H1 (cell line): Measurements from ENCODE around the gene ROPN1. TPM values are rescaled to one million over a fixed set of nuclear protein-coding genes. Genes with fewer than 3 reads are reported as not detected.

Experiments used
- CTCF ChIA-PET: fragments of 300-600 bp; sonication (Branson Sonifier 250); formaldehyde crosslinking; loops from one replicate; lab custom pipeline; 2021; ENCODE audit not compliant: partially characterized antibody; lab: Charles Lee
- POLR2A ChIA-PET: fragments of 300-600 bp; sonication (Branson Sonifier 250); formaldehyde crosslinking; loops from one replicate; lab custom pipeline; 2021; ENCODE audit warnings: inconsistent platforms; ENCODE audit not compliant: partially characterized antibody; lab: Charles Lee
- DNase-seq, 2 experiments: peaks; one replicate each; pipeline versions ENCODE4 v3.0.0 to v3.0.0-alpha.2; 2010 to 2022; ENCODE audit warnings: low spot score in 2 of 2, low read depth in 1 of 2, mixed read lengths in 1 of 2
- FAIRE-seq: peaks from 2 replicates; lab custom pipeline; 2011; peaks lifted over from hg19 to GRCh38; lab: Jason Lieb, UNC
- H2AFZ ChIP-seq: 2 replicates; pipeline ENCODE4 v1.8.1; 2012; ENCODE audit warnings: low read length, inconsistent platforms
- H2AK5ac ChIP-seq: 2 replicates; pipeline ENCODE4 v1.6.1; 2013; ENCODE audit warnings: low read depth, low read length
- H2BK120ac ChIP-seq: replicated peaks from 2 replicates; pipeline ENCODE3; 2013; ENCODE audit warnings: low read depth, low read length, inconsistent platforms
- H2BK12ac ChIP-seq: 2 replicates; pipeline ENCODE4 v1.6.1; 2013; ENCODE audit warnings: low read depth, low read length
- H2BK15ac ChIP-seq: 2 replicates; pipeline ENCODE4 v1.6.1; 2013; ENCODE audit warnings: low read length
- H2BK20ac ChIP-seq: 2 replicates; pipeline ENCODE4 v1.6.1; 2013; ENCODE audit warnings: low read length
- H2BK5ac ChIP-seq: 2 replicates; pipeline ENCODE4 v1.6.1; 2013; ENCODE audit warnings: low read depth, low read length
- H3K14ac ChIP-seq: 2 replicates; pipeline ENCODE4 v1.6.1; 2013; ENCODE audit warnings: inconsistent platforms; ENCODE audit not compliant: insufficient read length
- H3K18ac ChIP-seq: 2 replicates; pipeline ENCODE4 v1.6.1; 2013; ENCODE audit warnings: low read length; ENCODE audit errors: extremely low read depth
- H3K23ac ChIP-seq: 2 replicates; pipeline ENCODE4 v1.6.1; 2013; ENCODE audit warnings: inconsistent platforms; ENCODE audit not compliant: insufficient read length
- H3K23me2 ChIP-seq: 2 replicates; pipeline ENCODE4 v1.6.1; 2013; ENCODE audit warnings: low read depth, low read length
- H3K27ac ChIP-seq: 2 replicates; pipeline ENCODE4 v1.6.1; 2011; ENCODE audit warnings: low read depth, low read length, inconsistent platforms
- H3K27me3 ChIP-seq, 4 experiments: replicated peaks in 1 of 4; 1 replicate in 1 of 4; 2 replicates in 3 of 4; pipeline versions ENCODE4 v1.6.1 to v1.8.1; 2011 to 2013; ENCODE audit warnings: low read length in 3 of 4, mild to moderate bottlenecking in 3 of 4, inconsistent platforms in 2 of 4, mixed read lengths in 2 of 4, moderate library complexity in 1 of 4; ENCODE audit not compliant: control insufficient read depth in 3 of 4, insufficient read depth in 3 of 4; ENCODE audit errors: extremely low read depth in 1 of 4
- H3K36me3 ChIP-seq, 4 experiments: 2 replicates each; pipeline versions ENCODE4 v1.6.1 to v1.8.1; 2011 to 2013; ENCODE audit warnings: mild to moderate bottlenecking in 4 of 4, low read length in 3 of 4, moderate library complexity in 2 of 4, control low read depth in 1 of 4, inconsistent platforms in 1 of 4; ENCODE audit not compliant: insufficient read depth in 4 of 4, control insufficient read depth in 2 of 4
- H3K4ac ChIP-seq: replicated peaks from 2 replicates; pipeline ENCODE3; 2013; ENCODE audit warnings: low read length, low read depth, mixed read lengths, inconsistent platforms; ENCODE audit not compliant: insufficient read length
- H3K4me1 ChIP-seq, 4 experiments: replicated peaks in 1 of 4; 1 replicate in 1 of 4; 2 replicates in 3 of 4; pipeline versions ENCODE4 v1.6.1 to v1.8.1; 2011 to 2013; ENCODE audit warnings: low read length in 3 of 4, inconsistent platforms in 2 of 4, mixed read lengths in 1 of 4; ENCODE audit not compliant: insufficient read depth in 4 of 4, control insufficient read depth in 3 of 4
- H3K4me2 ChIP-seq, 2 experiments: 2 replicates each; pipeline versions ENCODE4 v1.6.1 to v1.8.1; 2011 to 2013; ENCODE audit warnings: low read depth in 2 of 2, low read length in 2 of 2, control low read depth in 1 of 2, inconsistent platforms in 1 of 2, mild to moderate bottlenecking in 1 of 2; ENCODE audit not compliant: insufficient read depth in 1 of 2
- H3K4me3 ChIP-seq, 4 experiments: fragments of 200-600, 300-600 bp in 1 of 4; sonication (generic), shearing (Covaris generic), sonication (Bioruptor Twin) in 1 of 4; 2 replicates each; pipeline versions ENCODE4 v1.5.1 to v1.8.1; 2011 to 2016; ENCODE audit warnings: low read length in 4 of 4, low read depth in 3 of 4, control low read depth in 2 of 4, inconsistent platforms in 2 of 4, mild to moderate bottlenecking in 2 of 4, mixed read lengths in 1 of 4, moderate library complexity in 1 of 4; ENCODE audit not compliant: insufficient read depth in 2 of 4; ENCODE audit errors: extremely low read depth in 1 of 4
- H3K56ac ChIP-seq: replicated peaks from 2 replicates; pipeline ENCODE3; 2013; ENCODE audit warnings: low read depth, mild to moderate bottlenecking, mixed read lengths, low read length, inconsistent platforms; ENCODE audit not compliant: insufficient read length
- H3K79me1 ChIP-seq: 2 replicates; pipeline ENCODE4 v1.6.1; 2013; ENCODE audit warnings: low read depth, low read length, control low read depth
- H3K79me2 ChIP-seq, 2 experiments: 2 replicates each; pipeline versions ENCODE4 v1.6.1 to v1.8.1; 2012 to 2013; ENCODE audit warnings: low read length in 2 of 2, mild to moderate bottlenecking in 2 of 2, inconsistent platforms in 1 of 2; ENCODE audit not compliant: insufficient read depth in 2 of 2, control insufficient read depth in 1 of 2
- H3K9ac ChIP-seq, 4 experiments: replicated peaks in 1 of 4; 1 replicate in 1 of 4; 2 replicates in 3 of 4; pipeline versions ENCODE4 v1.6.1 to v1.8.1; 2011 to 2013; ENCODE audit warnings: low read depth in 3 of 4, low read length in 3 of 4, control low read depth in 2 of 4, mild to moderate bottlenecking in 2 of 4, moderate library complexity in 2 of 4, inconsistent platforms in 1 of 4; ENCODE audit errors: extremely low read depth in 1 of 4
- H3K9me3 ChIP-seq, 2 experiments: 2 replicates each; pipeline versions ENCODE4 v1.6.1 to v1.8.1; 2012 to 2013; ENCODE audit warnings: mild to moderate bottlenecking in 2 of 2, moderate library complexity in 2 of 2, control low read depth in 1 of 2, inconsistent platforms in 1 of 2, low read depth in 1 of 2, low read length in 1 of 2, mixed read lengths in 1 of 2; ENCODE audit not compliant: insufficient read depth in 2 of 2
- H4K20me1 ChIP-seq, 2 experiments: replicated peaks in 1 of 2; 2 replicates each; pipeline versions ENCODE3 to v1.8.1; 2011 to 2013; ENCODE audit warnings: inconsistent platforms in 2 of 2, low read length in 2 of 2, mild to moderate bottlenecking in 1 of 2; ENCODE audit not compliant: insufficient read depth in 2 of 2, control insufficient read depth in 1 of 2
- H4K5ac ChIP-seq: 2 replicates; pipeline ENCODE4 v1.6.1; 2013; ENCODE audit warnings: low read length, low read depth, mixed read lengths, inconsistent platforms; ENCODE audit not compliant: insufficient read length
- H4K8ac ChIP-seq: 2 replicates; pipeline ENCODE4 v1.8.0; 2013; ENCODE audit warnings: mild to moderate bottlenecking, moderate library complexity, low read length, inconsistent platforms; ENCODE audit not compliant: insufficient read depth; ENCODE audit errors: extremely low read depth
- H4K91ac ChIP-seq: replicated peaks from 2 replicates; pipeline ENCODE3; 2013; ENCODE audit warnings: low read length, mixed read lengths, inconsistent platforms; ENCODE audit not compliant: insufficient read length
- CBX5 ChIP-seq: fragments of 300-800, 300-1000 bp; sonication (generic); IDR thresholded peaks from 2 replicates; pipeline ENCODE4 v1.7.1; 2016; ENCODE audit warnings: antibody characterized with exemption, low read length, low read depth
- CBX8 ChIP-seq: fragments of 300-800, 300-1000 bp; sonication (generic); IDR thresholded peaks from 2 replicates; pipeline ENCODE4 v1.7.1; 2016; ENCODE audit warnings: low read depth, low read length, borderline replicate concordance
- E2F6 ChIP-seq: IDR thresholded peaks from 2 replicates; pipeline ENCODE4 v1.6.1; 2012; ENCODE audit warnings: inconsistent platforms
- KDM1A ChIP-seq: fragments of 200-600, 300-600 bp; sonication (generic); IDR thresholded peaks from 2 replicates; pipeline ENCODE4 v1.7.1; 2016; ENCODE audit warnings: mild to moderate bottlenecking, low read length, borderline replicate concordance
- POLR2A ChIP-seq, 2 experiments: IDR thresholded peaks; 1 replicate in 1 of 2; 2 replicates in 1 of 2; pipeline ENCODE4 v1.6.1; 2011; ENCODE audit warnings: low read depth in 2 of 2, low read length in 2 of 2, mild to moderate bottlenecking in 2 of 2; ENCODE audit errors: control extremely low read depth in 1 of 2
- RXRA ChIP-seq: IDR thresholded peaks from 2 replicates; pipeline ENCODE4 v1.6.1; 2011; ENCODE audit warnings: low read depth, mild to moderate bottlenecking, low read length, moderate library complexity; ENCODE audit not compliant: insufficient read depth
- SRF ChIP-seq: IDR thresholded peaks from 2 replicates; pipeline ENCODE4 v1.6.1; 2011; ENCODE audit warnings: mild to moderate bottlenecking, low read depth, low read length, moderate library complexity
- SUZ12 ChIP-seq: fragments of 200-600 bp; sonication (generic); IDR thresholded peaks from 2 replicates; pipeline ENCODE4 v1.6.1; 2012; ENCODE audit warnings: mild to moderate bottlenecking, inconsistent platforms, low read length, moderate library complexity, mixed read lengths
- TCF12 ChIP-seq: IDR thresholded peaks from 2 replicates; pipeline ENCODE4 v1.6.1; 2011; ENCODE audit warnings: low read depth, mild to moderate bottlenecking, low read length
- ZNF274 ChIP-seq: IDR thresholded peaks from 2 replicates; pipeline ENCODE4 v1.7.0; 2012; ENCODE audit warnings: low read length, borderline replicate concordance; ENCODE audit errors: extremely low read depth
- WGBS, 2 experiments: shearing (Covaris generic) in 1 of 2; methylation state at CpG; one replicate each; pipeline versions ENCODE4 v1.1.6 to v1.1.7; 2013 to 2015; ENCODE audit warnings: low lambda C conversion rate in 2 of 2, mixed read lengths in 2 of 2, inconsistent platforms in 1 of 2, low coverage in 1 of 2, missing lambda C conversion rate in 1 of 2; ENCODE audit not compliant: insufficient replicate concordance in 2 of 2, insufficient coverage in 1 of 2, insufficient read length in 1 of 2; ENCODE audit errors: extremely low coverage in 1 of 2, missing lambda C conversion rate in 1 of 2; 5-methylcytosine and 5-hydroxymethylcytosine counted together
- polyA plus RNA-seq, 7 experiments: library from polyadenylated mRNA; depleted of rRNA in 3 of 7; stranded (reverse) in 5 of 7; unstranded in 2 of 7; fragments of >200 nt in 5 of 7; fragments of 200-250 nt in 2 of 7; gene quantifications; 1 replicate in 5 of 7; 2 replicates in 1 of 7; 4 replicates in 1 of 7; pipeline versions ENCODE4 v1.2.1 to v1.2.3, GENCODE V29; 2011 to 2013; ENCODE audit warnings: missing spikeins in 2 of 7, mixed read lengths in 2 of 7
- total RNA-seq: library from RNA; stranded (reverse); fragmentation: NEBNext Ultra II Directional; extraction: Animal tissue kit (Norgen Biotek cat#: 25700); gene quantifications from 2 replicates; pipeline ENCODE4 v1.2.1, GENCODE V29; 2021
- TF ChIP-seq, protein P1 (sequence below): IDR thresholded peaks from 2 replicates; pipeline ENCODE4 v1.6.1; 2012; ENCODE audit warnings: low read length, inconsistent platforms
- TF ChIP-seq, protein P2 (sequence below): IDR thresholded peaks from 2 replicates; pipeline ENCODE4 v1.6.1; 2011; ENCODE audit warnings: low read depth, mild to moderate bottlenecking, low read length; ENCODE audit not compliant: insufficient read depth

ROPN1 gene
- total and polyA plus RNA-seq, 2 of the 8 experiments (the other 6 are each of a cell fraction or from before 2014, with no cell fraction given) = 0.03 TPM; not detected in 1

GRCh38 chr3:123941542-123941941 lies 50.4 kb downstream of the ROPN1 start:
- Histone ChIP-seq H4K5ac (no peak overlapping the region), H4K8ac (no peak overlapping the region), H3K27me3 (no peaks in the 10 kb centered on the region), H3K9ac (no peak overlapping the region), H3K27ac (no peak overlapping the region), H2BK120ac (no peak overlapping the region), H3K23me2 (no peaks in the 10 kb centered on the region), H3K4me2 (no peak overlapping the region), H2AK5ac (no peak overlapping the region), H3K9me3 (no peaks in the 10 kb centered on the region), H3K18ac (no peak overlapping the region), H3K4me3 (no peak overlapping the region), H2AFZ (no peak overlapping the region), H4K91ac (no peak overlapping the region), H3K56ac (no peak overlapping the region), H2BK15ac (no peak overlapping the region), H3K14ac (no peak overlapping the region), H3K23ac (no peak overlapping the region), H2BK5ac (no peak overlapping the region), H3K36me3 (peaks cover 8 to 72% (median 21%) of the 10 kb centered on the region in 4 experiments), H3K4me1 (no peaks in the 10 kb centered on the region), H3K79me2 (no peaks in the 10 kb centered on the region), H2BK12ac (no peak overlapping the region), H3K4ac (no peak overlapping the region), H2BK20ac (no peak overlapping the region), H3K79me1 (no peaks in the 10 kb centered on the region), H4K20me1 (peaks cover 0 to 1% of the 10 kb centered on the region in 2 experiments)
- POLR2A ChIA-PET = interaction anchor here (1.6 kb wide), 1 partner anchor 11 kb away, joined by 6 read pairs; no protein-coding TSS in a partner anchor
- DNase-seq (no peak), FAIRE-seq (no peak)
- 77% methylated on average over 1 of the region's 1 CpG; no CpG with 5 or more reads in 1 of the 2 experiments for WGBS, 2 experiments
- CTCF ChIA-PET = interaction anchor here (0.7 kb wide), 1 partner anchor 227 kb away, joined by 3 read pairs; no protein-coding TSS in a partner anchor
- no peak for TF ChIP-seq POLR2A (IDR thresholded peaks at IDR 0.05; ENCODE audit: control extremely low read depth in 1 of 2, low read depth in 2 of 2, low read length in 2 of 2)
- TF ChIP-seq CBX8 = no peak
- TF ChIP-seq E2F6 = no peak
- TF ChIP-seq KDM1A = no peak
- TF ChIP-seq SUZ12 = no peak
- TF ChIP-seq, protein P1, sequence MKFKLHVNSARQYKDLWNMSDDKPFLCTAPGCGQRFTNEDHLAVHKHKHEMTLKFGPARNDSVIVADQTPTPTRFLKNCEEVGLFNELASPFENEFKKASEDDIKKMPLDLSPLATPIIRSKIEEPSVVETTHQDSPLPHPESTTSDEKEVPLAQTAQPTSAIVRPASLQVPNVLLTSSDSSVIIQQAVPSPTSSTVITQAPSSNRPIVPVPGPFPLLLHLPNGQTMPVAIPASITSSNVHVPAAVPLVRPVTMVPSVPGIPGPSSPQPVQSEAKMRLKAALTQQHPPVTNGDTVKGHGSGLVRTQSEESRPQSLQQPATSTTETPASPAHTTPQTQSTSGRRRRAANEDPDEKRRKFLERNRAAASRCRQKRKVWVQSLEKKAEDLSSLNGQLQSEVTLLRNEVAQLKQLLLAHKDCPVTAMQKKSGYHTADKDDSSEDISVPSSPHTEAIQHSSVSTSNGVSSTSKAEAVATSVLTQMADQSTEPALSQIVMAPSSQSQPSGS = no peak
- TF ChIP-seq ZNF274 = no peak
- no peak for TF ChIP-seq SRF
- TF ChIP-seq, protein P2, sequence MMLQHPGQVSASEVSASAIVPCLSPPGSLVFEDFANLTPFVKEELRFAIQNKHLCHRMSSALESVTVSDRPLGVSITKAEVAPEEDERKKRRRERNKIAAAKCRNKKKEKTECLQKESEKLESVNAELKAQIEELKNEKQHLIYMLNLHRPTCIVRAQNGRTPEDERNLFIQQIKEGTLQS = no peak
- no peak for TF ChIP-seq RXRA
- no peak for TF ChIP-seq TCF12
- no peak for TF ChIP-seq CBX5
